T-helper 17 cell (primary cell): ENCODE results near the gene KLRC3. TPM values are rescaled to one million over a fixed set of nuclear protein-coding genes. Genes with fewer than 3 reads are reported as not detected.
"Not testable (repeated sequence)": the region's sequence is repeated elsewhere in the genome, so short reads cannot be mapped to it uniquely, and the experiment has no call there.

Experiments used
- ATAC-seq: fragments of 150-1000 bp; cut with Tn5 transposase; 2 replicates; pipeline ENCODE4 v1.10.0; 2021; ENCODE audit warnings: mild to moderate bottlenecking, moderate library complexity
- DNase-seq, 3 donors: peaks; one replicate each; pipeline versions ENCODE4 v3.0.0 to v3.0.0-alpha.2; 2020 to 2021
- H3K9me3 ChIP-seq: one replicate; pipeline ENCODE4 v1.7.0; 2013; ENCODE audit warnings: low read length, mild to moderate bottlenecking; ENCODE audit not compliant: control insufficient read depth, poor library complexity, severe bottlenecking
- H3K27ac Mint-ChIP-seq: one replicate; pipeline ENCODE4 v1.8.0; 2022; ENCODE audit warnings: mild to moderate bottlenecking, moderate library complexity, mixed read lengths
- H3K27me3 Mint-ChIP-seq: one replicate; pipeline ENCODE4 v1.8.0; 2022; ENCODE audit warnings: mixed read lengths
- H3K36me3 Mint-ChIP-seq: one replicate; pipeline ENCODE4 v1.8.0; 2022; ENCODE audit warnings: low read depth, mixed read lengths
- H3K4me1 Mint-ChIP-seq: one replicate; pipeline ENCODE4 v1.8.0; 2022; ENCODE audit warnings: mild to moderate bottlenecking, mixed read lengths
- H3K4me3 Mint-ChIP-seq: one replicate; pipeline ENCODE4 v1.8.0; 2022; ENCODE audit warnings: mild to moderate bottlenecking, moderate library complexity, mixed read lengths
- total RNA-seq, 4 donors: library from RNA in 2 of 4; stranded (reverse) in 2 of 4; gene quantifications; one replicate each; pipeline ENCODE4 v1.2.3 and lab custom pipeline; 2022 to 2026

The KLRC3 gene
- total RNA-seq, 2 donors from 2014 or later, result not detected

DNA sequence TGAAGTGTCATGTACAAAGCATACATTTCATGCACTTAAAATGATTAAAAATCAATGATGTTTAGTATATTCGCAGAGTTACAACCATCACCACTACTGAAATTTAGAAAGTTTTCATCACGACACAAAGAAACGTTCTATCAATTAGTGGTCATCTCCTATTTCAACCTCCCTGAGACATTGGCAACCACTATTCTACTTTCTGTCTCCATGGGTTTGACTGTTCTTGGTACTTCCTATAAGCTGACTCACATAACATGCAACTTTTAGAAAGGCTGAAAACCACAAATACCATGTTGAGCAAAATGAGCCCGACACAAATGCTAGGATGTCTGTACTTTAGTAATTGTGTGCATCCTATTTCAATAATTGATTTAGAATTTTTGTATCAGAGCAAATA is 10.2 kb upstream of the KLRC3 start:
- ATAC-seq, DNase-seq: not testable (repeated sequence)

DNA sequence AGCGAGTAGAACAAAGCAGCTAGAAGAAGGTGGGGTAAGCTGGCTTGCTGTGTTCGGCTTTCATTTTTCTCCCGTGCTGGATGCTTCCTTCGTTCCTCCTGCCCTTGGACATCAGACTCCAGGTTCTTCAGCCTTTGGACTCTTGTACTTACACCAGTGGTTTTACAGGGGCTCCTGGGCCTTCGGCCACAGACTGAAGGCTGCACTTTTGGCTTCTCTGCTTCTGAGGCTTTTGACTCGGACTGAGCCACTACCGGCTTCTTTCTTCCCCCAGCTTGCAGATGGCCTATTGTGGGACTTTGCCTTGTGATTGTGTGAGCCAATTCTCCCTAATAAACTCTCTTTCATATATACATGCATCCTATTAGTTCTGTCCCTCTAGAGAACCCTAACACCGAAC is 5.5 kb upstream of the KLRC3 start:
- not testable (repeated sequence) for H3K4me3 Mint-ChIP-seq, H3K27me3 Mint-ChIP-seq, DNase-seq, H3K9me3 ChIP-seq, H3K27ac Mint-ChIP-seq, H3K36me3 Mint-ChIP-seq, H3K4me1 Mint-ChIP-seq, ATAC-seq

More for the DNA sequence above, 10.2 kb upstream of the KLRC3 start:
- not testable (repeated sequence) for H3K36me3 Mint-ChIP-seq, H3K9me3 ChIP-seq, H3K4me3 Mint-ChIP-seq, H3K27me3 Mint-ChIP-seq, H3K27ac Mint-ChIP-seq, H3K4me1 Mint-ChIP-seq

DNA sequence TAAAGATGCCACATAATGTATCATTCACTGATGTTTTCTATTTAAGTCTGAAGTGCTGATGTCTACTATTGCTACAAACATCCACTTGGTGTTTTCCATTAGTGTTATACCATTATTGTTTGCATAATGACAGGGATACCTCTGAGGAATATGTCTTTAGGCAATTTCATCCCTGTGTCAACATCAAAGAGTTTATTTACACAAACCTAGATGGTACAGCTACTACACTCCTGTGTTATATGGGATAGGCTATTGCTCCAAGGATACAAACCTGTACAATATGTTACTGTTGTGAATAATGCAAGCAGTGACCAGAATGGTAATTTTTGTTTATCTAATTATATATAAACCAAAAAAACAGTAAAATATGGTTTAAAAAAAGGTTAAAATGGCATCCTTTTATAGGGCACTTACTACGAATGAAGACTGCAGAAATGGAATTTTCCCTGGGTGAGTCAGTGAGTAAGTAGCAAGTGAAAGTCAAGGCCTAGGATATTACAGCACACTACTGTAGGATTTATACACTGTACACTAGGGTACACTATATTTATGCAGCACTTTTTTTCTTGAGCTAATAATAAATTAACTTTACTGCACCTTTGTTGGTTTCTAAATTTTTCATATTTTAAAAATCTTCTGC is 4.0 kb upstream of the KLRC3 start:
- ATAC-seq, H3K4me3 Mint-ChIP-seq, H3K27ac Mint-ChIP-seq, H3K36me3 Mint-ChIP-seq, DNase-seq, H3K27me3 Mint-ChIP-seq, H3K4me1 Mint-ChIP-seq, H3K9me3 ChIP-seq: not testable (repeated sequence)

DNA sequence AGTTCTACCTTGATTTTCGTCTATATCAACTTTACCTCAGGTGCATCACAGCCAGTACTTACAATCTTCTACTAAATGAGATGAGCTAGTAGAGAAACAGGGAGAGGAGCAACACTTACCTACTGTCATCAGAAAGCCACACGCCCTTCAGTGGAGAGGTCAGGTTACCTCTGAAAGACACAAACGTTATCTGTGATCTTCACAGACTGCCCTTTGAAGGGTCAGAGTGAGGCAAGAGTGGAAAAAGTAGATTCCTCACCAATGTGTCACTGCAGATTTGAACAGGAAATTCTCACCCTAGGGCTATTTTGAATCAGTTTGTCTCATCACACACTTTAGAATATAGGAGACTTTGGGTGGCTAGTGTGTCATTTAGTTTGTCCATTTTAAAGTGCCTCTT is 1.8 kb upstream of the KLRC3 start:
- H3K27ac Mint-ChIP-seq, result not testable (repeated sequence)

DNA sequence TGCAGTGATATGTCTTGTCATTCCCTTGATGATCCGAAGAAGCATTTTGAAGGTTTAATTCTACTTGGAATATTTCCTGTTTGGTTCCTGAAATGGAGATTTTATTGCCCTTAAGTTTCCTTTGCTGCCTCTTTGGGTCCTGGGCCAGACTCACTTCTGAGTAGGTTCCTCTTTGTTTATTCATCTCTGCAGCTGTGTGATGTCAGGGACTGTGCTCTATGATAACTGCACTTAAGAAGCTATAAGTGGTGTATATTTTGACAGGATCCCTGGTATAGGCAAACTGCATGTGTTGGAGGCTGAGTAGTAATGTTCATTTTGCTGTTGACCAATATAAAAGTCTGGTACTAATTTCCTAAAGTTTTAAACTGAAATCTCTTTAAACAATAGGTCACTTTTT is 11.0 kb downstream of the KLRC3 start, which contains the start of gene KLRC4:
KLRC4 (minus strand) TSS at position 366 of the 400 bp plus-strand sequence; CDS start at position 184, 182 bp downstream.
- no peaks in the 10 kb centered on the region for H3K36me3 Mint-ChIP-seq
- H3K27ac Mint-ChIP-seq, result no peak within 1 kb of the TSS
- ATAC-seq (no peak), DNase-seq (no peak)
- H3K27me3 Mint-ChIP-seq, result peaks cover 16% of the 10 kb centered on the region
- H3K9me3 ChIP-seq, result no peaks in the 10 kb centered on the region
- H3K4me3 Mint-ChIP-seq, result no peak within 1 kb of the TSS
- peaks cover 4% of the 10 kb centered on the region for H3K4me1 Mint-ChIP-seq

More for the DNA sequence above, 1.8 kb upstream of the KLRC3 start:
- H3K27me3 Mint-ChIP-seq, H3K4me1 Mint-ChIP-seq, H3K9me3 ChIP-seq, H3K36me3 Mint-ChIP-seq, DNase-seq, H3K4me3 Mint-ChIP-seq, ATAC-seq: not testable (repeated sequence)

DNA sequence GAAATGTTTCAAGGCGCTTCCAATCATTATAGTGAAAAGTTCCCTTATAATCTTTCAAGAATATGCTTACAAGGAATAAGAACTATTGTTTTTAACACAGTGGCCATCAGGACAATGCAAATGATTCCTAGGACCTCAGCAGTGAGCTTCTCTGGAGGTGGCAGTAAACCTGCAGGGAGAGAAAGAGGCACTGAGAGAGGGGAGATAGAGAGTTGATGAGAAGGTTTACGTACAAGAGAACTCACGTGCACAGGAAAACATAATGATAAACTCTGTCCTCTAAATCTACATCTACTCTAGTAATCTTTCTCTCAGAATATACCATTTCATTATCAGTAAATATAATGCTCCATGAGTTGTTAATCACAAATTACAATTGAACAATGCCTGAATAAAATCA is 11.6 kb downstream of the KLRC3 start:
- Mint-ChIP-seq H3K36me3 (no peaks in the 10 kb centered on the region), H3K4me1 (peaks cover 4% of the 10 kb centered on the region), H3K27me3 (peaks cover 16% of the 10 kb centered on the region), H3K4me3 (no peak overlapping the region), H3K27ac (no peak overlapping the region)
- ATAC-seq, result no peak
- no peak for DNase-seq
- no peaks in the 10 kb centered on the region for H3K9me3 ChIP-seq

DNA sequence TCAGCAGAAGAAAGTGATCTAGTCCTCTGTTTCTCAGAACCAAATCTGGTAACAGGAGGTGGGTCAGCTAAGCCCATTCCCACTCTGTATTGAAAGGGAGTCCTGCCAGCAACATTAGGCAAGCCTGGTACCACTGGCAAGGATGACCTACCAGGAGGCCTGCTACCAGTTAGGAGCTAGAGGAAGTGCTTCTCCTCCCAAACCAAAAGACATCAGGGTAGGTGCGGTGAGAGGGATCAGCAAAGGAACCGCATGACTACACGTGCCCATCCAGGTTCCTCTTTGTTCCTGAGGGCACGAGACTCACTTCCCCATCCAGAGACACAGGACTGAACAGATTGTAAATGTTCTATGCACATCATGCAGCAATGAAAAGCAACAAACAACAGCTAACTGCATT is 13.7 kb downstream of the KLRC3 start:
- H3K27me3 Mint-ChIP-seq, result peaks cover 16% of the 10 kb centered on the region
- ATAC-seq (no peak), DNase-seq (no peak)
- no peaks in the 10 kb centered on the region for H3K9me3 ChIP-seq
- H3K36me3 Mint-ChIP-seq, result no peaks in the 10 kb centered on the region
- H3K4me1 Mint-ChIP-seq, result peaks cover 4% of the 10 kb centered on the region
- no peak overlapping the region for H3K27ac Mint-ChIP-seq
- H3K4me3 Mint-ChIP-seq, result no peak overlapping the region

DNA sequence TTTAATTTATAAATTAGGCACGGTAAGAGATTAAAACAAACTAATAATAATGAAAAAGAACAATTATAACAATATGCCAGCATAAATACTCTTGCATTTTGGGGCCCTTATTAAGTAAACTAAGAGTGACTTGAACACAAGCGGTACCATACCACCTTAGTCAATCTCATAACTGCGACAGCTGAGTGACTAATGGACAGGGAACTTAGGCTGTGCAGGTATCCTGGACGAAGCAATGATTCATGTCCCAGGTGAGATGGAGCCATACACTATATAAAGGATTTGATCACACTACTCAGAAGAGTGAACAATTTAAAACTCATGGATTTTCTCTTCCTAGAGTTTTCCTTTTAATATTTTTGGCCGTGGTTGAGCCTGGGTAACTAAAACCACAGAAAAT is 15.1 kb downstream of the KLRC3 start:
- no peaks in the 10 kb centered on the region for H3K9me3 ChIP-seq
- DNase-seq, result no peak
- Mint-ChIP-seq H3K4me3 (no peak overlapping the region), H3K27ac (no peak overlapping the region), H3K27me3 (peaks cover 23% of the 10 kb centered on the region), H3K36me3 (no peaks in the 10 kb centered on the region), H3K4me1 (peaks cover 4% of the 10 kb centered on the region)
- no peak for ATAC-seq

DNA sequence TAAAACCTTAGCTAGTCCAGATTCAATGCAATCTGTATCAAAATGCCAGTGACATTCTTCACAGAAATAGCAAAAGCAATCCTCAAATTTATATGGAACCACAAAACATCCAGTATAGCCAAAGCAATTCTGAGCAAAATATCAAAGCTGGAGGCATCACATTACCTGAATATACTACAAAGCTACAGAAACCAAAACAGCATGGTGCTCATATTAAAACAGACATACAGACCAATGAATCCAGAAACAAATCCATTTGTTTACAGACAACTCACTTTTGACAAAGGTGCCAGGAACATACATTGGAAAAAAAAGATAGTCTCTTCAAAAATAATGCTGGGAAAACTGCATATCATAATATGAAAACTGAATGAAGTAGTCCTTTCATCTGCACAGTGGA is 15.6 kb downstream of the KLRC3 start:
- Mint-ChIP-seq H3K27ac (no peak overlapping the region), H3K36me3 (no peaks in the 10 kb centered on the region), H3K4me3 (no peak overlapping the region), H3K27me3 (peaks cover 23% of the 10 kb centered on the region), H3K4me1 (peaks cover 4% of the 10 kb centered on the region)
- no peaks in the 10 kb centered on the region for H3K9me3 ChIP-seq
- DNase-seq (no peak), ATAC-seq (no peak)

DNA sequence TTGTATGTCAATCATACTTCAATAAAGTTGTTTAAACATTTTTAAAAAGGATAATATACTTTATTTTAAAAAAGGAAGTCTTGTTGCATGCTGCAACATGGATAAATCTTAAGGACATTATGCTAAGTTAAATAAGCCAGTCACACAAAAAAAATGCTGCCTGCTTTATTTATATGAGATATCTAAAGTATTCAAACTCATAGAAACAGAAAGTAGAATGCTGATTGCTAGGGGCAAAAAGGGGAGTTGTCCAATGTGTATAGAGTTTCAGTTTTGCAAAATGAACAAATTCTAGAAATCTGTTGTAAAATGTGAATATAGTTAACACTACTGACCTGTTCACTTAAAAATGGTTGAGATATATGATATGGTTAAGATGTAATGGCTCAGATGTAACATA is 19.6 kb downstream of the KLRC3 start:
- no peak overlapping the region for H3K4me3 Mint-ChIP-seq
- H3K36me3 Mint-ChIP-seq, result peaks cover 2% of the 10 kb centered on the region
- H3K4me1 Mint-ChIP-seq, result no peaks in the 10 kb centered on the region
- H3K9me3 ChIP-seq, result no peaks in the 10 kb centered on the region
- ATAC-seq (no peak), DNase-seq (no peak)
- H3K27me3 Mint-ChIP-seq, result peaks cover 14% of the 10 kb centered on the region
- no peak overlapping the region for H3K27ac Mint-ChIP-seq

DNA sequence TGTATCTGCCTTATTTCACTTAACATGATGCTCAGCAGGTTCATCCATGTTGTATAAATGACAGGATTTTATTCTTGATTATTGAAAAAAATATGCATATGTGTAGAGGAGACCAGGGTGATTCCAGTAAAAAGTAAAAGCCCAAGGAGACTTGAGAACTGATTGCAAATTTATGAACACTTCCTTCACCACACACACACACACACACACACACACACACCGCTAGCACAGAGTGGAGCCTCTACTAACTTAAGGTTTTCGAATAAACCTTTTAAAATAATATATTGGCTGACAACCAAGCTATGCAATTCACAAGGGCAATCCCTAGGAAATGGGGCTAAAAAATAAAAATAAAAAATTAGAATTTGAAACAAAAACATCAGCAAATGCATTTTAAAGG is 22.2 kb downstream of the KLRC3 start:
- H3K9me3 ChIP-seq, result no peaks in the 10 kb centered on the region
- Mint-ChIP-seq H3K27me3 (peaks cover 38% of the 10 kb centered on the region), H3K4me3 (no peak overlapping the region), H3K27ac (no peak overlapping the region), H3K36me3 (peaks cover 2% of the 10 kb centered on the region), H3K4me1 (peaks cover 9% of the 10 kb centered on the region)
- no peak for ATAC-seq
- no peak for DNase-seq

DNA sequence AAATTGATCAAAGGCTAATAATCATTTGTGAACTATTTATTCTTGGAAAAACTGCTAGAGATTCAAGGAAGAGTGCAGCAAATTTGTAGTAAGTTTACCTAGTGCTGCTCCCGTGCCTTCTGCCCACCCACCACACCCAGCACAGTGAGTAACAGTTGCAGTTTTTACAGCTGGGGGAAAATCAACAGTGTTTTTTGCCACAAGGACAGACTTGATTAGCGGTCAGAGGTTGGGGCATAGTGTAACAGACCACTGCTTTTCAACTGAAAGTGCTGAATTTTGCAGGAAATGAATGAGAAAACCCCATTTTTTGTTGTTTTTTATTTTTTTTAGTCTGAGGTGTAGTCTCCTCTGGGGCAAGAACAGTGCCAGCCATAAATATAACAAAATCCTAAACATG is 23.1 kb downstream of the KLRC3 start:
- H3K4me1 Mint-ChIP-seq, result peaks cover 9% of the 10 kb centered on the region
- no peaks in the 10 kb centered on the region for H3K9me3 ChIP-seq
- ATAC-seq (no peak), DNase-seq (no peak)
- no peak overlapping the region for H3K27ac Mint-ChIP-seq
- peaks cover 2% of the 10 kb centered on the region for H3K36me3 Mint-ChIP-seq
- H3K4me3 Mint-ChIP-seq, result no peak overlapping the region
- peaks cover 43% of the 10 kb centered on the region for H3K27me3 Mint-ChIP-seq

DNA sequence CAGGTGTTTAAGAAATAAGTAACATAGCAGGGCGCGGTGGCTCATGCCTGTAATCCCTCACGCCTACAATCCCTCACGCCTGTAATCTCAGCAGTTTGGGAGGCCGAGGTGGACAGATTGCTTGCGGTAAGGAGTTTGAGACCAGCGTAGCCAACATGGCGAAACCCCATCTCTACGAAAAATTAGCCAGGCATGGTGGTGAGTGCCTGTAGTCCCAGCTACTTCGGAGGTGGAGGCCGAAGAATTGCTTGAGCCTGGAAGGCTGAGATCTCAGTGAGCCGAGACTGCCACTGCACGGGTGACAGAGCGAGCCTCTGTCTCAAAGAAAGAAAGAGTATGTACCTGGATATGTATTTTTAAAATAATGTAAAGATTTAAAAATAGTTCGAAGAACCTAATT is 24.2 kb downstream of the KLRC3 start:
- not testable (repeated sequence) for H3K27ac Mint-ChIP-seq, H3K4me3 Mint-ChIP-seq, DNase-seq, H3K36me3 Mint-ChIP-seq, H3K9me3 ChIP-seq, ATAC-seq, H3K4me1 Mint-ChIP-seq
- peaks cover 41% of the 10 kb centered on the region for H3K27me3 Mint-ChIP-seq

DNA sequence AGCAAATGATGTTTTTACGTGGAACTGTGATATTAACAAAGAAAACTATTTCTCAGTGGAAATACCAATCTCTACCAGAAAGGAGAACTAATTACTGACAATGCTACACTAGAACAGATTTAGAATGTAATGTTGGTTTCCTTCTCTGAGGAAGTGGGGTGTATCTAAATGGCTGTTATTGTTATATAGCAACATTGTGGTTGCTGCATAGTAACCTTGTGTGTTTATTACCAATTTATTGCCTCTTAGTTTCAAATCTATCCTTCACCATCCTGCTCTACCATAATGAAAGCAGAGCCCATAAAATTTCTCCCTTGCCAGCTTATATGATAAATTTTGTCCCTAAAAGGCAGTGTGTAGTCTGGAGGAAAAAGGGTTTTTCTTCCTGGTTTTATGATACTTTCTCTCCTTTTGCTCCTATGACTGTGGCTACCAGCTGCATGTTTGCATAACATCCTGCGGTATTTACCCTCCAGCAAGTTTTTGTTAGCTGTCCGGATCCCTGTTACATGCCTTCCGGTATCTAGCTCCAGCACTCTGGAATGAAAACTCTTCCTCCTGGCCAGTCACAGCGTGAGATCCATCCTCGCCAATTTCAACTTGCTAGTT is 24.9 kb downstream of the KLRC3 start:
- no peak overlapping the region for H3K4me3 Mint-ChIP-seq
- H3K9me3 ChIP-seq, result no peaks in the 10 kb centered on the region
- peaks cover 2% of the 10 kb centered on the region for H3K36me3 Mint-ChIP-seq
- H3K27ac Mint-ChIP-seq, result peak overlapping the region; percentile 61
- peak; percentile 79 for ATAC-seq
- no peak for DNase-seq
- peaks cover 9% of the 10 kb centered on the region for H3K4me1 Mint-ChIP-seq
- H3K27me3 Mint-ChIP-seq, result peaks cover 37% of the 10 kb centered on the region
